C4-2B (cell line): ENCODE data around the gene TMEM82.

Source experiments
- ZFX ChIP-seq: fragments of 450-650 bp; IDR thresholded peaks from 2 replicates; pipeline ENCODE4 v1.6.1; 2017
- TF ChIP-seq, protein P1 (sequence below): fragments of 450-650 bp; conservative IDR thresholded peaks from 2 replicates; pipeline ENCODE4 v1.5.1; 2017; ENCODE audit warnings: mild to moderate bottlenecking

DNA sequence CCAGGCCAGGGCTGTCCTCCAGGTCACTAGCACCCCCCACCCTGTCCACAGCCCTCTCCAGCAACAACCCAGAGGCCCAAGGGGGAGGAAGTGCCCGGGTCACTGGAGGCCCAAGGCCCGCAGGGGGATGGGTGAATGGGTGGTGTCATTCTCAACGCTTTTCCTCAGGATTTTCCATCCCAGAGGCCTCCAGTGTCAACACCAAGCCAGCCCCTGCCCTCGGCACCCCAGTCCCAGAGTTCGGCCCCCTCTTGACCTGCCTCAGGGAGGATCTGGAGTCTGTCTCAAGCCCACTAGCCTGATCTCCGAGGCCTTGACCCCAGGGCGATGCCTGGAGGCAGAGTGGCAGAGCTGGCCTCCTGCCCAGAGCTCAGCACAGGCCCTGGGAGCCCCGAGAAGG lies 5.1 kb downstream of the TMEM82 start:
- TF ChIP-seq, protein P1, sequence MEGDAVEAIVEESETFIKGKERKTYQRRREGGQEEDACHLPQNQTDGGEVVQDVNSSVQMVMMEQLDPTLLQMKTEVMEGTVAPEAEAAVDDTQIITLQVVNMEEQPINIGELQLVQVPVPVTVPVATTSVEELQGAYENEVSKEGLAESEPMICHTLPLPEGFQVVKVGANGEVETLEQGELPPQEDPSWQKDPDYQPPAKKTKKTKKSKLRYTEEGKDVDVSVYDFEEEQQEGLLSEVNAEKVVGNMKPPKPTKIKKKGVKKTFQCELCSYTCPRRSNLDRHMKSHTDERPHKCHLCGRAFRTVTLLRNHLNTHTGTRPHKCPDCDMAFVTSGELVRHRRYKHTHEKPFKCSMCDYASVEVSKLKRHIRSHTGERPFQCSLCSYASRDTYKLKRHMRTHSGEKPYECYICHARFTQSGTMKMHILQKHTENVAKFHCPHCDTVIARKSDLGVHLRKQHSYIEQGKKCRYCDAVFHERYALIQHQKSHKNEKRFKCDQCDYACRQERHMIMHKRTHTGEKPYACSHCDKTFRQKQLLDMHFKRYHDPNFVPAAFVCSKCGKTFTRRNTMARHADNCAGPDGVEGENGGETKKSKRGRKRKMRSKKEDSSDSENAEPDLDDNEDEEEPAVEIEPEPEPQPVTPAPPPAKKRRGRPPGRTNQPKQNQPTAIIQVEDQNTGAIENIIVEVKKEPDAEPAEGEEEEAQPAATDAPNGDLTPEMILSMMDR = no peak
- no peak for TF ChIP-seq ZFX
